Measurements from ENCODE around the gene GP1BB. TPM values are rescaled to one million over a fixed set of nuclear protein-coding genes. Genes with fewer than 3 reads are reported as not detected.

GP1BB gene
- polyA plus RNA-seq, 3 donors: 0.13 to 1.5 (median 0.26) TPM

GRCh38 chr22:19700790-19701419, 22.4 kb upstream of the GP1BB start:
- peaks cover 3% of the 10 kb centered on the region for H3K4me1 Mint-ChIP-seq

GRCh38 chr22:19701420-19702145, 21.8 kb upstream of the GP1BB start:
- Histone ChIP-seq H3K79me2 (ENCODE audit: insufficient read depth, low read length) (no peaks in the 10 kb centered on the region), H3K9ac (ENCODE audit: insufficient read depth, low read length, poor library complexity, severe bottlenecking) (no peak overlapping the region), H3K4me2 (replicated peaks; ENCODE audit: extremely low read depth, low read length, poor library complexity, severe bottlenecking) (no peak overlapping the region), H3K27me3 (ENCODE audit: control insufficient read depth in 2 of 2, insufficient read depth in 2 of 2, low read length in 2 of 2) (no peaks in the 10 kb centered on the region), H3K4me1 (ENCODE audit: control insufficient read depth in 1 of 2, insufficient read depth in 2 of 2, low read length in 2 of 2) (peaks cover 0 to under 1% of the 10 kb centered on the region in 2 donors), H3K9me3 (replicated peaks in 1 of 2; ENCODE audit: control insufficient read depth in 1 of 2, insufficient read depth in 1 of 2, low read length in 2 of 2) (no peaks in the 10 kb centered on the region), H2AFZ (ENCODE audit: insufficient read depth, low read depth, low read length, poor library complexity, severe bottlenecking) (no peak overlapping the region), H3K27ac (ENCODE audit: low read depth in 1 of 2, low read length in 2 of 2) (no peak overlapping the region), H4K20me1 (ENCODE audit: insufficient read depth, low read length) (no peaks in the 10 kb centered on the region), H3K4me3 (replicated peaks in 1 of 3; ENCODE audit: low read depth in 2 of 3, low read length in 3 of 3) (no peak overlapping the region), H3K36me3 (replicated peaks in 1 of 2; ENCODE audit: control insufficient read depth in 1 of 2, insufficient read depth in 2 of 2, low read length in 2 of 2) (no peaks in the 10 kb centered on the region)
- TF ChIP-seq, protein P1, sequence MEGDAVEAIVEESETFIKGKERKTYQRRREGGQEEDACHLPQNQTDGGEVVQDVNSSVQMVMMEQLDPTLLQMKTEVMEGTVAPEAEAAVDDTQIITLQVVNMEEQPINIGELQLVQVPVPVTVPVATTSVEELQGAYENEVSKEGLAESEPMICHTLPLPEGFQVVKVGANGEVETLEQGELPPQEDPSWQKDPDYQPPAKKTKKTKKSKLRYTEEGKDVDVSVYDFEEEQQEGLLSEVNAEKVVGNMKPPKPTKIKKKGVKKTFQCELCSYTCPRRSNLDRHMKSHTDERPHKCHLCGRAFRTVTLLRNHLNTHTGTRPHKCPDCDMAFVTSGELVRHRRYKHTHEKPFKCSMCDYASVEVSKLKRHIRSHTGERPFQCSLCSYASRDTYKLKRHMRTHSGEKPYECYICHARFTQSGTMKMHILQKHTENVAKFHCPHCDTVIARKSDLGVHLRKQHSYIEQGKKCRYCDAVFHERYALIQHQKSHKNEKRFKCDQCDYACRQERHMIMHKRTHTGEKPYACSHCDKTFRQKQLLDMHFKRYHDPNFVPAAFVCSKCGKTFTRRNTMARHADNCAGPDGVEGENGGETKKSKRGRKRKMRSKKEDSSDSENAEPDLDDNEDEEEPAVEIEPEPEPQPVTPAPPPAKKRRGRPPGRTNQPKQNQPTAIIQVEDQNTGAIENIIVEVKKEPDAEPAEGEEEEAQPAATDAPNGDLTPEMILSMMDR (IDR thresholded peaks at IDR 0.05): no peak
- Mint-ChIP-seq H3K27ac (no peak overlapping the region), H3K36me3 (no peaks in the 10 kb centered on the region), H3K4me3 (no peak overlapping the region), H3K9me3 (peaks cover 0 to 2% (median 0%) of the 10 kb centered on the region in 7 donors), H3K27me3 (ENCODE audit: low read depth in 3 of 3) (peaks cover 0 to 2% (median 2%) of the 10 kb centered on the region in 3 donors), H3K4me1 (peaks cover 3% of the 10 kb centered on the region)
- DNase-seq: no peak
- intact Hi-C loops (cut with micrococcal nuclease): no loop called here
- WGBS (ENCODE audit: insufficient coverage): 95% methylated on average over 4 of the region's 10 CpGs

More at GRCh38 chr22:19700790-19701419, 22.4 kb upstream of the GP1BB start:
- Mint-ChIP-seq H3K27me3 (ENCODE audit: low read depth in 3 of 3) (peaks cover 0 to 2% (median 2%) of the 10 kb centered on the region in 3 donors), H3K4me3 (no peak overlapping the region), H3K9me3 (peaks cover 0 to 2% (median 0%) of the 10 kb centered on the region in 7 donors), H3K36me3 (no peaks in the 10 kb centered on the region), H3K27ac (peak overlapping the region in 1 of 7 donors; percentile 83)
- no peaks in the 10 kb centered on the region for H3K27me3 ChIP-seq (ENCODE audit: control insufficient read depth in 2 of 2, insufficient read depth in 2 of 2, low read length in 2 of 2)
- intact Hi-C loops (cut with micrococcal nuclease): no loop called here
- no peaks in the 10 kb centered on the region for H3K4me1 ChIP-seq (ENCODE audit: control insufficient read depth in 1 of 2, insufficient read depth in 2 of 2, low read length in 2 of 2)
- H3K4me3 ChIP-seq (replicated peaks in 1 of 3; ENCODE audit: low read depth in 2 of 3, low read length in 3 of 3): no peak overlapping the region
- H3K4me2 ChIP-seq (replicated peaks; ENCODE audit: extremely low read depth, low read length, poor library complexity, severe bottlenecking): no peak overlapping the region
- no peak overlapping the region for H2AFZ ChIP-seq (ENCODE audit: insufficient read depth, low read depth, low read length, poor library complexity, severe bottlenecking)
- whole genome bisulfite sequencing (ENCODE audit: insufficient coverage): 100% methylated on average over 1 of the region's 6 CpGs
- H3K9me3 ChIP-seq (replicated peaks in 1 of 2; ENCODE audit: control insufficient read depth in 1 of 2, insufficient read depth in 1 of 2, low read length in 2 of 2): no peaks in the 10 kb centered on the region
- no peaks in the 10 kb centered on the region for H4K20me1 ChIP-seq (ENCODE audit: insufficient read depth, low read length)
- no peak overlapping the region for H3K9ac ChIP-seq (ENCODE audit: insufficient read depth, low read length, poor library complexity, severe bottlenecking)
- no peak overlapping the region for H3K27ac ChIP-seq (ENCODE audit: low read depth in 1 of 2, low read length in 2 of 2)
- TF ChIP-seq, protein P1 (IDR thresholded peaks at IDR 0.05): no peak
- DNase-seq: no peak
- H3K79me2 ChIP-seq (ENCODE audit: insufficient read depth, low read length): no peaks in the 10 kb centered on the region
- no peaks in the 10 kb centered on the region for H3K36me3 ChIP-seq (replicated peaks in 1 of 2; ENCODE audit: control insufficient read depth in 1 of 2, insufficient read depth in 2 of 2, low read length in 2 of 2)
